Activated CD8-positive, alpha-beta memory T cell treated with anti-CD3 and anti-CD28 coated beads, Interleukin-2, amount 50 U/mL, for 24 hours (primary cell): Measurements from ENCODE around the gene ERCC2.

ENCODE experiments used
- DNase-seq: peaks from one replicate; pipeline ENCODE4 v3.0.0-alpha.2; 2020; ENCODE audit errors: extremely low read depth

The ERCC2 gene

DNA sequence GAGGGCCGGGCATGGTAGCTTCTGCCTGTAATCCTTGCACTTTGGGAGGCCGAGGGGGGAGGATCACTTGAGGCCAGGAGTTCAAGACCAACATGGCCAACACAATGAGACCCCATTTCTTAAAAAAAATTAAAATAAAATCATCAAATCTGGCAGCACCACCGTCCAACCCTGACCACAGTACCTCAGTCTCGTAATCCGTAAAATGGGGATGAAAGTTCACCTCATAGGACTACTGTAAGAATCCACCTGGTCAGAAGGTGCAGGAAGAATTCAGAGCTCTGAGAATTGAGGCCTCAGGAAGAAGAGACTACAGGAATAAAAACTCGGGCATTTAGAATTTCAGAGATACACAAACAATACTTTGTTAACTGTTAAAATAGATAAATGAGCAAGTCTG is 31.4 kb upstream of the ERCC2 start:
- no peak for DNase-seq

DNA sequence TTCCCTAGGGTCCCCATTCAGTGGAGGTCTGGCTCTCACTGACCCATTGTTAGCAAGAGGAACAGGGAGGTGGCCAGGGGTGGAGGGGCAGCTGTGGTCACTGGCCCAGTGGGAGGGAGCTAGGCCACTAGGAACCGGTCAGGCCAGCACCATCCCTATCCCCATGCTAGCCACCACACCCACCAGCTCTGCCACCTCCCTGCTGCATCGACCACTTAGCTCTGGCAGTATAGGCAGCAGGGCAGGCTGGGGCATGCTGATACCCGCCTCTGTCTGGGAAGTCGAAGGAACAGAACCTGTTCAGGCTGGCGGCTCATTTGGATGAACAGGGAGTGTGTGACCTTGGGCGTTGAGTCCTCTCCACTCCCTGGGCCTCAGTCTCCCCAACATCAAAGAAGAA is 29.8 kb upstream of the ERCC2 start:
- no peak for DNase-seq

DNA sequence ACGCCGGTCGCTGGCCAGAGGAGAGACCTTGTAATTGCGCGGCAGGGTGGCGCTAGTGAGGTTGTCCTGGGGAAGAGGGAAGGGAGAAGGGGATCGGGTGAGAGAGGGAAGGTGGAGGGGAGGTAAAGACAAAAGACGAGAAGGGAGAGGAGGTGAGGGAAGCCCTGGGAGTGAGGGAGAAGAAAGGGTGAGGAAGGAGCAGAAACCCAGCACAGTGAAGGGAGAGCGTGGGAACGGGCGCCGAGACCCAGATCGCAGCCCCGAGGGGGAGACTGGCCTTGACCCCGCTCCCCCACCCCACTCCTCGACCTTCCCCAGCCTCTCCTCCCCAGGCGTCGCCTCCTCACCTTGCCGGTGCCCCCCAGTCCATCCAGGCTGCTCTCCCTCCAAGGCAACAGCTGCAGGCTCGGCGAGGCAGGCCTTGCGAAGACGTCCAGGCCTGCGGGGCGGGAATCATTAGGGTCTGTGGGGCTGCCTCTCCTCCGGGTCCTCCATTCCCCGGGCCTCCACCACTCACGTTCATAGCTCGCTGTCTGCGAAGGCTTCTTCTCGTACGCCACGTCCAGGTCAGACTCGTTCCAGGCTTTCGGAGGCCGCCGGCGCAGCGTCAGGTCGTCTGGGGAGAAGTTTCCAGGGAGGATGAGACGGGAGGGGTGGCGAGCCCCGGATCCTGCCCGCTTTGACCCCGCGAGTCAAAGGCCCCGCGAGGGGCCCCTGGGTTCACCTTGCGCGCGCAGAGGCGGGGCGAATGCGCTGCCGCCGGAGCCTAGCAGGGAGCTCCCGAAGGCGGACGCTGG is 25.6 kb upstream of the ERCC2 start:
- DNase-seq = no peak

DNA sequence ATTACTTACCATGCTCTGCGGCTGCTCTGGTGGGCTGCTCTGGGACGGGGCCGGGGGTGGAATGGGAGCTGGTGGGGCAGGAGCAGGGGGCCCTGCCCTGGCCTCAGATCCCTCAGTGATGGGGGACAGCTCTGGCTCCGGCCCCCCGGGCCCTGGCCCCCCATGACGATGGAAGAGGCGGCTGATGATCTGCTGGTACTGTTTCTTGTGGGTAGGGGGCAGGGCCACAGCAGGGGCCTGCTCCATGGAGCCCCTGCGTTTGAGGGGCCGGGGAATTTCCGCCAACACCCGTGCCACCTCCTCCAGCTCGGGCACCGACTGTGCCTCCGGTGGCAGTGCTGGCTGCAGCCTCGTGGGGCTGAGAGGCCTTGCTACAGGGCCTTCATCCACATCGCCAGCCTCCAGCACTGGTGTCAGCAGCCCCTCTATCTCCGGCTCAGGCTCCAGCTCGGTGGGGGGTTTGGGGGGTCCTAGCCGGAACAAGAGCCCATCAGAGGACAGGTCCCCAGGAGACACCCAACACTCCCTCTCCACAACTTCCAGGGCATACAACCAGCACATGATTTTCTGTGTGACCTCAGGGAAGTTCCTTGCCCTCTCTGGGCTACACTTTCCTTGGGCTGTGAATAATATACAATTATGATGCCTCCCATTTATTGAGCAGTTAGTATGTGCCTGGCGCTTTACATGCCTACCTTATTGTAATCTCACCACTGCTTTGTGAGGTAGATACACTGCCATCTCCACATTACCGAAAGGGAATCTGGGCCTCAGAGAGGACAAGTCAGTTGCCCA is 21.7 kb upstream of the ERCC2 start:
- DNase-seq = no peak

DNA sequence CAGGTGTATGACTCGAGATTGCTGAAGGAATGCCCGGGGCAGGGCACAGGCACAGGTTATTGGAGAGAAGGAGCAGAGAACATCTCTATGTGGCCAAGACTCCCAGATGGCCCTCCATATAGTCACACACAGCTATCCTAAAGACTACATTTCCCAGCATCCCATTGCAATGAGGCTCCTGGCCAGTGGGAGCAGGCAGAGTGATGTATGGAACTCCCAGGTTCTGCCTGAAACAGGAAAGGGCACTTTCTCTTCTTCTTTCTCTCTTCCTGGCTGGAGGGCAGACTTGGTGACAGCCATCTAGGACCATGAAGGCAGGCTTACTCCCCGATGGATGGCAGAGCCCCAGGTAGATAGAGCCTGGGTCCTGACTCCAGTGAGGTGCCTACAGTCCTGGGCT is 21.0 kb upstream of the ERCC2 start:
- no peak for DNase-seq

DNA sequence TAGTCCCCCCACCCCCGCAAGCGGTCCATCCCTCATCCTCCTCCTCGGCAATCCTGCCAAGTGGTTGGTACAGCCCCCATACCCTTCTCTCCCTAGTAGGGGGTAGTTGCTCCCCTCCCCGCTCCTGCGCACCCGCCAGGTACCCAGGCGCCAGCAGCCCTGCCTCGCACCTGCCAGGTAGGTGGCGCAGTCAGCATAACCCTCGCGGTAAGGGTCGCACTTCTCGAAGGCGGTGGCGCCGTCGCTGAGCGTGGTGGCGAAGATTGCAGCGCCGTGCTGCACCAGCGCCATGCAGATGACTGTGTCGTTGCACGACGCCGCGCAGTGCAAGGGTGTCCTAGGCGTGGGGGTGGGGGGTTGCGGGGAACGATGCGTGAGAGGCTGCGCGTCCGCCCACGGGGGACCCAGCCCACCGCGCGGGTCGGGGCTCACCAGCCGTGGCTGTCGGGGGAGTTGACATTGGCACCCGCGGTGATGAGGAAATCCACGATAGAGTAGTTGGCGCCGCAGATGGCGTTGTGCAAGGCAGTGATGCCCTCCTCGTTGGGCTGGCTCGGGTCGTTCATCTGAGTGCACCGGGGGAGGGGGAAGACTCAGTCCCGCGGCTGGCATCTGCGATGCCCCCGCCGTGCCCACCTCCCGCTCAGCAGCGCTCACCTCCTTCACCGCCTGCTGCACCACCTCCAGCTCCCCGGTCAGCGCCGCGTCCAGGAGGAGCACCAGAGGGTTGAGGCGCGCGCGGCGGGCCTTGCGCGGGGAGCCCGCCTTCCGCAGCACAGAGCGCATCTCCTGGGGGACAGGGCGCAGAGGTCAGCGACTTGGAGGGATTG is 15.2 kb upstream of the ERCC2 start:
- DNase-seq = no peak

DNA sequence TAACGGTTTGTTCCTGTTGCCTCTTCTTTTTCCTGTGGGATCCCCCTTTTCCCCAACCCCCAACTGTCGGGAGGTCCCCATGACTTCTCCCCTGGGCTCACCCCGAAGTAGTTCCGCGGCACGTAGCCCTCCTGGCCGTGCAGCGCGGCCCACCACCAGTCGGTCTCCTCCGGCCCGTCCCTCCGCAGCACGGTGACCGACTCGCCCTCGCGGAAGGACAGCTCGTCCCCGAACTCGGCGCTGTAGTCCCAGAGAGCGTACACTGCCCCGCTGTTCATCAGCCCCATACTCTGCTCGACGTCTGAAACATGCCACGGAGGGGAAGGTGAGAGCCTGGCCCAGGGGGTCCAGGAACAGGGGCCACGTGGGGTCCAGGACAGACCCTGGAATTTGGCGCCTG is 12.1 kb upstream of the ERCC2 start:
- DNase-seq = no peak

DNA sequence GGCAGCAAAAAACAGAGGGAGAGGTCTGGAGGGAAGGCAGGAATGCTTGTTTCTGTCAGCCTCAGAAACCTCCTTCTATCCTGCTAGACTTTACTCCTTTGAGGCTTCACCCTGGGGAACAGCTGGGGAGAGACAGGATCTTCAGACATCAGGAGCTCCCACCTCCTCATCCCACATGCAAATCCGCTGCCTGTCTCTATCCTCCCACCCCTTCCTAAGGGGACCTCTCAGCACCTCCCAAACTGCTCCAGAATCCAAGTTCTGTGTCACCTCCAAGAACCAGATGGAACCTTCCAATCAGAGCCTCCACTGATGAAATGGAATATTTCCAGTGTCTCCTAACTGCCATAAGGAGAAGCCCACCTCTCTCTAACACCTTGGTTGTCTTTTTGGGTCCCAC is 9.7 kb upstream of the ERCC2 start:
- no peak for DNase-seq

DNA sequence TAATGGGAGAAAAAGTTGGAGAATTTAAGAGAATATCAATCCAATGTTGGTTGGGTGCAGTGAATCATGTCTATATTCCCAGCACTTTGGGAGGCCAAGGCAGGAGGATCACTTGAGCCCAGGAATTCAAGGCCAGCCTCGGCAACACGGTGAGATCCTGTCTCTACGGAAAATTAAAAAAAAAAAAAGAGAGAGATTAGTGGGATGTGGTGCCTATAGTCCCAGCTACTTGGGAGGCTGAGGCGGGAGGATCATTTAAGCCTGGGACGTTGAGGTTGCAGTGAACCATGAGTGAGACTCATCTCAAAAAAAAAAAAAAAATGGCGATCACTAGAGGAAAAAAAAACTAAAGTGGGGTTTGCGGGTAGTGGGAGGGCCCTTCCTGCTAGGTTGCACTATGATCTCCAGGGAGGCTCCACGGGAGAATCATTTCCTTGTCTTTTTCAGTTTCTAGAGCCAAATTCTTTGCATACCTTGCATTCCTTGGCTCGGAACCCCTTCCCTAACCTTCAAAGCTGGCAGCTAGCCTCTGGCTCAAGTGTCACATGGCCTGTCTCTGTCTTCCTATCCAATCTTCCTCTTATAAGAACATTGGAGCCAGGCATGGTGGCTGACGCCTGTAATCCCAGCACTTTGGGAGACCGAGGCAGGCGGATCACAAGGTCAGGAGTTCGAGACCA is 5.8 kb upstream of the ERCC2 start:
- no peak for DNase-seq

DNA sequence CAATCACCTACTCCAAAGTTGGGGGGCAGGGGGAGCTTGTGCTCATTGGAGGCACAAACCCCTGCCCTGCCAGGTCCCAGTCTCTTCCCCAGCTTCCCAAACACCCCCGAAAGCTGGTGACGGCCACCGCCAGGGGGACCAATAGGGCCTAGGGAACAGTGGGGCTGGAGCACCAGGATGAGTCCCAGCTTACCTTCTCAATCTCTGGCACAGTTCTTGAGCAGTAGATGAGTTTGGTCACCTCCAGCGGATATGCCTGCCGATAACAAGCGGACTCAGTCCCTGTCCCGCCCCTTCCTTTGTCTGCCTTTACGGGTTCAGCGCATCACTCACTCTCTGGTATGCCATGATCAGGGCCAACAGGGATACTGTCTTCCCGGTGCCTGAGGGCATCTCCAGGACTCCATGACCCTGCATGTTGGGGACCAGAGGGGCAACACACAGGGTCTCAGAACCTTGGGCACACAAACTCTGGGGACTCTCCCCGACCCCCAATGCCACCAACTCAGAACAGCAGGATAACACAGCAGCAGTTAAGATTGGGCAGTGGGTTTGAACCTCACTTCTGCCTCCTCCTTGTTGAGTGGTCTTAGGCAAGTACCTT is 1.5 kb downstream of the ERCC2 start:
- no peak for DNase-seq

DNA sequence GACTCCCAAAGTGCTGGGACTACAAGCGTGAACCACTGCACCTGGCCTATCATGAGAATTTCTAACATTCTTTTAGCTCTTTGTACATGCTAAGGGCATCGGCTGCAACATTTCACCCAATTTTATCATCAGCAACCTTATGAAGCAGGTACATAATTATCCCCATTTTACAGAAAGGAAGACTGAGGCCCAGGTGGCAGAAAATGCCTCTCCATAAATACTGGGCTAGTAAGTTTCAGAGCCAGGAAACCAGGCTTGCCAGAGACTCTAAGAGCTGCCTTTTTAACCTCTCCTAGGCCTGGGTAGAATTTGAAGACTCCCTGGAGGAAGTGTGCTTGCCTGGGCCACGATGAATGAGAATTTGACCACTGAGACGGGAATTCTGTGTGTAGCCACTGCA is 2.2 kb downstream of the ERCC2 start:
- DNase-seq = no peak

DNA sequence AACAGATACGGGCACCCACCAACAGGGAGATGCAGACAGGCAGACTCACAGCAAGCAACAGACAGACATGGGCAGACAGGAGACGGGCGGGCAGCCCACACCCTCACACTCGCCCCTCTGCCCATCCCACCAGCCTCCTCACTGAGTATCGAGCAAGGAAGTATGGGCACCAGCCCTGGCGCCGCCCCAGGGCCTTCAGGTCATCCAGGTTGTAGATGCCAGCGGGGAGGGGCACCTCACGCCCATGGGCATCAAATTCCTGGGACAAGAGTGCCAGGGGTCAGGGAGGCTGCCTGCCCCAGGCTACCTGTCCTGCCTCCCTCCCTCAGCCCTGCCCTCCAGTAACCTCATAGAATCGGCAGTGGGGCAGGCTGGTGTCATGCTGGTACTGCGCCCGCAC is 5.7 kb downstream of the ERCC2 start:
- DNase-seq = no peak

DNA sequence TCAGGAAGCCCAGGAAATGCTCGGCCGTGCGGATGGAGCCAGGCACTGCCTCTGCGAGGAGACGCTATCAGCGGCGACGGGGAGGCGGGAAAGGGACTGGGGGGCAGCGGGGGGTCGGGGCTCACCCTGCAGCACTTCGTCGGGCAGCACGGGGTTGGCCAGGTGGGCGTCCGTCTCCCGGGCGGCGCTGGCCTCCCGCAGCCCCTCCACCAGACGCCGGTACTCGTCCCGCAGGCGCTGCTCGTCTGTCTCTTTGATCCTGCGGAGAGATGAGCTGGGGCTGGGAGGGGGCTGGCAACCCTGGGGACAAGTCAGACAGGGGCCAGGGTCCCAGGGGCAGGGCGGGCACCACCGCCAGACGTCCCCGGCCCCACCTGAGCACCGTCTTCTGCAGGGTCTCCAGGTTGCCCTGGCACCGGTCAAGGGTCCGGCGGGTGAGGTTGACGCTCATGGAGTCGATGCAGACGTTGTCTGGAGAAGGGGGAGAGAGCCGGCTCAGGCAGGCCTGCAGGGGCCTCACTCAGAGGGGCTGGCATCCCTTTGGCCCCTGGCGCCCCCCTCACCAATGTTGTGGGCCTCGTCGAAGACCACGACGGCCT is 6.4 kb downstream of the ERCC2 start:
- no peak for DNase-seq

DNA sequence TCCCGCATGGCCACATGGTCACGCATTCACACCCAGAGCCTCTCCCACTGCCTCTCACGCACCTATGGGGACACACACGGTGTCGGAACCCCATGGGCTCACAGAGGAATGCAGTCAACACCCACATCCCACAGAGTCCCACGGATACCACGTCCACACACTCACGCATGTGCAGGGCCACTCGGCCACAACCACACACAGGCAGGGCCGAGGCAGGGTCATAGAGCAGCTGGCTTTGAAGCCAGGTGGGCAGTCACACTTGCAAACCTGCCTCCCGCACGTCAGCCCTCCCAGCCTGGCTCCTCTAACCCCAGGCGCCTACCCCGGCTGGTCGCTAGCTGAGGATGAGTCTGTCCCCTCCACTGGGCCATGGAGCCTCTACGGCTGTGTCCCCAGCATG is 8.1 kb downstream of the ERCC2 start:
- no peak for DNase-seq

DNA sequence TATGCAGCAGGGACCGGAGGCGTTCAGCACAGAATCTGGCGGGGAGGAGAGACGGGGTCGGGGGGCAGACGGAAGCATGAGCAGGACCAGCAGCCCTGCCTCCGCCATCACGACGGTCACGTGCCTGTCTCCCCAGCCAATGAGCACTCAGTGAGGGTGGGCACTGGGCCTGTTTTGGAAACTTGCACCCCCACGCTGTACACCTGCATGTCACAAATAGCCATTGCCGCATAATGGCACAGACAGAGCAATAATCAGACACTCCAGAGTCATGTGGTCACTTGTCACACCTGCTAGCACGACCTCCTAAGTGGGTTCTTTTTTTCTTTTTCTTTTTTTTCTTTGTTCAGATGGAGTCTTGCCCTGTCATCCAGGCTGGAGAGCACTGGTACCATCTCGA is 8.8 kb downstream of the ERCC2 start:
- no peak for DNase-seq

DNA sequence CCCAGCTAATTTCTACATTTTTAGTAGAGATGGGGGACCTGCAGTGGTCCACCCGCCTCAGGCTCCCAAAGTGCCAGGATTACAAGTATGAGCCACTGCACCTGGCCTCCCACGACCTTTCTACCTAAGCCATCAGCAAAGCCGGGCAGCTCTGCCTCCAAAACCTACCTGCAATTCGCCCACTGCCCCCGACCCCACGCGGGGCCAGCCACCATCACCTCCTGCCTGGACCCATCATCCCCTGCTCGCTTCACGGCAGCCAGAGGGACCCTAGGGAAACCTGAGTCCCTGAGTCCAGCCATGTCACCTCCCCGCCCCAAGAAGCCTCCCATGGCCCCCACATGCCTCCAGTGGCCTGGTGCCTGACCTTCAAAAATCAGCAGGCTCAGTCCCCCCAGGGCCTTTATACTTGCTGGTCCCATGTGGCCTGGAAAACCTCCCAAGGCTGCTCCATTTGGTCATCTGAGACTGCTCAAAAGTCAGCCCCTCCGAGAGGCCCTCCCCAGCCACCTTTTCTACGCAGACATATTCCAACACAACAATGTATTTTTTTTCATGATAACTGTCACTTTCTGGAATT is 12.1 kb downstream of the ERCC2 start:
- DNase-seq = no peak

DNA sequence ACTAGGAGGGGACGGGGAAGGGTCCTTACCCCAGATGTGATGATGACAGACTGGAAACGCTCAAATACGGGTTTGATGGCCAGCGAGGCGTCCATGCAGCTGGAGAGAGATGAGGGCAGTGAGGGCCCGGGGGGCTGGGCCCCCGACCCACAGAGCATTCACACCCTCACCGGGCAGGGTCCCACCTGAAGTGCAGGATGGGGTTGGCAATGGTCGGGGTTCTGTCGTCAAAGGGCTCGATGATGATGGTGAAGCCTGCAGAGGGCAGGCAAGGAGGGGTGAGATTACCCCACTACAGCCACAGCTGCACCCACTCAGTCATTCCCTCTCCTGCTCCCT is 13.0 kb downstream of the ERCC2 start:
- DNase-seq = no peak

DNA sequence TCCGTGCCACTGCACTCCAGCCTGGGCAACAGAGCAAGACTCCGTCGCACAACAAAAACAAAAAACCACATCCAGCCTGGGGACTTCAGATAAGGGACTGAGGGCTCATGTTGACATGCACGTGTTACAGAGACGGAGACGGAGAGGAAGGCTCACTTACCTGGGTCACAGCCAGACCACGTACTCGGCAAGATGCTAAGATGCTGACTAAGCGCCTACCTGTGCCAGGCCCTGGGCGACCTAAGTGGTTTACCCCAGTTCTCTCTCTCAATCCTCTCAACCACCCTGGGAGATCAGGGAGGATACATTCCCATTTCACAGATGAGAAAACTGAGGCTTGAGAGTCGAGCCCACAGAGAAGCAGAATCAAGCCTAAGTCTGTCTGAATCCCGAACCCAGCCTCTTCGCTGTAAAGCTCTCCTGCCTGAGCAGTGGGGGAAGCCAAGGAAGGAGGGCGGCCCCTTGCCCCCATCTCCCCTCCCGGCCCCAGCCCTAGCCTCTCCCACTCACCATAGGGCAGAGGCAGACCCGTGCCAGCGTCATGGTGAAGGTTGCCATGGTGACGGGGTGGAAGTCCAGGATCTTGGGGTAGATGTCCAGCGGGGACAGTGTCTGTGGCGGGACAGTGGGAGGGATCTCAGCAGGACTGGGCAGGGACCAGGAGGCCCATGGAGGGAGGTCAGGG is 13.5 kb downstream of the ERCC2 start:
- no peak for DNase-seq

DNA sequence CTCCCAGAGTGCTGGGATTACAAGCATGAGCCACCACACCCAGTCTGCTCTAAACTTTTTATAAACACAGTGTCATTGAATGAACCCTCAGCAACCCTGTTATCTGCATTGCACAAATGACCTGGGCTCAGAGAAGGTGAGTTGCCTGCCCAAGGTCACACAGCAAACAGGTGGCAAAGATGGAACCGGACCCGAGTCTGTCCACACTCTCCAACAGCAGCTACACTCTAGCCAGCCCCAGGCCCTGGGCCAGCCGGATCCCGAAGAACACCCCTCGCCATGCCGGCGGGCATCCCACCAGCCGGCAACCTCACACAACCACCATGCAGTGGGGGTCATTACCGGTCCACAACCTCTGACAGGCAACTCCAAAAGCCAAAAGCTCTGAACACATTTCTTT is 14.5 kb downstream of the ERCC2 start:
- DNase-seq = no peak

DNA sequence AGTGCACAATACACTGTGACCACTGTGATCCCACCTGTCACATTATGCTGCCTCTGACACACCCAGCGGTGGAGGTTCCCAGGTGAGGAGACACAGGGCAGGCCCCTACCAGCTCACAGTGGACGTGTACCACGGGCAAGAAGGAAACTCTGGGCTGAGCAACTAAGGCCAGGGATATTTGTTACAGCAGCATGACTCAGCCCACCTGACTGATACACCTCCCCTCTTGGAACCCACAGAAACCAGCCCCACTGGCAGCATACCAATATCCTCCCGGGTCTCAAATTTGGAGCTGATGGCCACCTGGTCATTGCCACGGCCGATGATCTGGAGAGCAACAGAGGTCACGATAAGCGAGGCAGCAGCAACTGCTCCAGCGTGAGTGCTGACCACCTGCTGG is 15.0 kb downstream of the ERCC2 start:
- no peak for DNase-seq
